DND-41 (cell line): ENCODE results near the gene ASB18.

ENCODE experiments used
- ATAC-seq: fragments of 200-7000 bp; cut with Tn5 transposase; 3 replicates; pipeline ENCODE4 v1.9.1; 2021; ENCODE audit warnings: low read depth; ENCODE audit not compliant: insufficient read depth
- DNase-seq: peaks from one replicate; pipeline ENCODE4 v3.0.0-alpha.2; 2020
- H2AFZ ChIP-seq: 2 replicates; pipeline ENCODE4 v1.6.0; 2012; ENCODE audit warnings: low read depth, low read length
- H3K27ac ChIP-seq: 2 replicates; pipeline ENCODE4 v1.5.1; 2012; ENCODE audit warnings: low read length, inconsistent platforms
- H3K27me3 ChIP-seq: fragments of 200-600 bp; sonication (generic); 2 replicates; pipeline ENCODE4 v1.6.0; 2012; ENCODE audit warnings: low read length, mild to moderate bottlenecking, inconsistent platforms; ENCODE audit not compliant: insufficient read depth, poor library complexity
- H3K36me3 ChIP-seq: 2 replicates; pipeline ENCODE4 v1.5.1; 2012; ENCODE audit warnings: low read length, inconsistent platforms; ENCODE audit not compliant: insufficient read depth
- H3K4me1 ChIP-seq: 2 replicates; pipeline ENCODE4 v1.5.1; 2012; ENCODE audit warnings: mild to moderate bottlenecking, low read length; ENCODE audit not compliant: insufficient read depth
- H3K4me2 ChIP-seq: 2 replicates; pipeline ENCODE4 v1.6.0; 2012; ENCODE audit warnings: mild to moderate bottlenecking, moderate library complexity, low read length, inconsistent platforms; ENCODE audit not compliant: insufficient read depth
- H3K4me3 ChIP-seq, 2 experiments: fragments of 200-600 bp in 1 of 2; shearing (Covaris generic) in 1 of 2; 2 replicates each; pipeline ENCODE4 v1.5.1; 2012 to 2016; ENCODE audit warnings: inconsistent platforms in 2 of 2, low read length in 2 of 2, mild to moderate bottlenecking in 2 of 2, low read depth in 1 of 2, moderate library complexity in 1 of 2
- H3K79me2 ChIP-seq: 2 replicates; pipeline ENCODE4 v1.6.0; 2012; ENCODE audit warnings: low read length, inconsistent platforms; ENCODE audit not compliant: insufficient read depth
- H3K9ac ChIP-seq: 2 replicates; pipeline ENCODE4 v1.6.0; 2012; ENCODE audit warnings: low read depth, mild to moderate bottlenecking, inconsistent platforms, low read length, moderate library complexity
- H3K9me3 ChIP-seq: 2 replicates; pipeline ENCODE4 v1.5.1; 2012; ENCODE audit warnings: low read length, moderate library complexity, mild to moderate bottlenecking, inconsistent platforms; ENCODE audit not compliant: insufficient read depth, severe bottlenecking
- H4K20me1 ChIP-seq: 2 replicates; pipeline ENCODE4 v1.6.0; 2012; ENCODE audit warnings: low read length; ENCODE audit not compliant: insufficient read depth
- EZH2 ChIP-seq: IDR thresholded peaks from 3 replicates; pipeline ENCODE4 v1.6.1; 2012; ENCODE audit warnings: borderline replicate concordance, low read depth, mild to moderate bottlenecking, moderate library complexity, low read length, inconsistent platforms; ENCODE audit not compliant: severe bottlenecking
- TF ChIP-seq, protein P1 (sequence below): IDR thresholded peaks from 2 replicates; pipeline ENCODE4 v1.5.1; 2012; ENCODE audit warnings: borderline replicate concordance, low read length, moderate library complexity, mild to moderate bottlenecking; ENCODE audit not compliant: poor library complexity, severe bottlenecking; ENCODE audit errors: extremely low read depth

The ASB18 gene

DNA sequence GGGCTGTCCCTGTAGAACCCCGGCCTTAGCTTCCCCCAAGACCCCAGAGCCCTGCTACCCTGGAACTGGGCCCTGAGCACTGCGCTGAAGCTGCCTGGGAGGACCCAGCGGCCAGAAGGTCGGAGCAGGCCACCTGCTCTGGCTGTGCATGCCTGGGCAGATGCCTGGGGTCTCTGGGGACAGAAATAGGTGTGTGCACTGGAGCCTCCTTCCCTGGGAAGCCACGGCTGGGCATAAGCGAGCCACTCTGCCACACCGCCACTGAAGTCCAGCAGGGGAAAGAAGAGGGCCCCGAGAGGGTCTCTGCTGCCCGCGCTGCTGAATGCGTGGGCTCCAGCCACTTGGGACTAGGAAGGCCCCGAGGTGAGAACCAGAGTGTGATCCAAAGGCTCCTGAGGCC lies 102.7 kb downstream of the ASB18 start:
- H3K9me3 ChIP-seq, result no peaks in the 10 kb centered on the region
- no peaks in the 10 kb centered on the region for H3K79me2 ChIP-seq
- no peak overlapping the region for H3K9ac ChIP-seq
- DNase-seq (no peak), ATAC-seq (no peak)
- H4K20me1 ChIP-seq, result no peaks in the 10 kb centered on the region; the same call in 1 of the 2 replicates
- H3K4me2 ChIP-seq, result no peak overlapping the region
- no peak for TF ChIP-seq EZH2
- TF ChIP-seq, protein P1, sequence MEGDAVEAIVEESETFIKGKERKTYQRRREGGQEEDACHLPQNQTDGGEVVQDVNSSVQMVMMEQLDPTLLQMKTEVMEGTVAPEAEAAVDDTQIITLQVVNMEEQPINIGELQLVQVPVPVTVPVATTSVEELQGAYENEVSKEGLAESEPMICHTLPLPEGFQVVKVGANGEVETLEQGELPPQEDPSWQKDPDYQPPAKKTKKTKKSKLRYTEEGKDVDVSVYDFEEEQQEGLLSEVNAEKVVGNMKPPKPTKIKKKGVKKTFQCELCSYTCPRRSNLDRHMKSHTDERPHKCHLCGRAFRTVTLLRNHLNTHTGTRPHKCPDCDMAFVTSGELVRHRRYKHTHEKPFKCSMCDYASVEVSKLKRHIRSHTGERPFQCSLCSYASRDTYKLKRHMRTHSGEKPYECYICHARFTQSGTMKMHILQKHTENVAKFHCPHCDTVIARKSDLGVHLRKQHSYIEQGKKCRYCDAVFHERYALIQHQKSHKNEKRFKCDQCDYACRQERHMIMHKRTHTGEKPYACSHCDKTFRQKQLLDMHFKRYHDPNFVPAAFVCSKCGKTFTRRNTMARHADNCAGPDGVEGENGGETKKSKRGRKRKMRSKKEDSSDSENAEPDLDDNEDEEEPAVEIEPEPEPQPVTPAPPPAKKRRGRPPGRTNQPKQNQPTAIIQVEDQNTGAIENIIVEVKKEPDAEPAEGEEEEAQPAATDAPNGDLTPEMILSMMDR, result no peak
- no peaks in the 10 kb centered on the region for H3K27me3 ChIP-seq
- H3K4me3 ChIP-seq, result no peak overlapping the region
- no peaks in the 10 kb centered on the region for H3K36me3 ChIP-seq
- no peak overlapping the region for H2AFZ ChIP-seq
- no peak overlapping the region for H3K27ac ChIP-seq
- H3K4me1 ChIP-seq, result no peaks in the 10 kb centered on the region

DNA sequence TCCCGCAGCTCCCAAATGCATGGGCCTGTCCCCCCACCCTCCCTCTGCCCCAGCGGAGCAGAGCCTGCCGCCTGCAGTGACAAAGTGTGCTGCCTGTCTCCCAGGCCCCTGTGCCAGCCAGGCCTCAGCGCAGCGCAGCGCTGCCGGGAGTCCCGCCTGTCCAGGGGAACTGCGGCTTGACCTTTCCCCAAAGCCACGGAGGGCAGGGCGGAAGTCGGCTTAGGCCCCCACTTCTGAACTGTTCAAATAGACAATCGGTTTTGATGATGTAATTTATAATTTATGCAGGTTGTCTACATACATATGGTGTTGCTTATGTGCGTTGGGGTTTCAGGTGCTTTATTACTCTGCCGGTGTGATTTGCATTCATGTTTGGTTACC lies 103.1 kb downstream of the ASB18 start:
- ATAC-seq (no peak), DNase-seq (no peak)
- H3K27me3 ChIP-seq, result no peaks in the 10 kb centered on the region
- H2AFZ ChIP-seq, result no peak overlapping the region
- no peaks in the 10 kb centered on the region for H3K9me3 ChIP-seq
- no peaks in the 10 kb centered on the region for H3K79me2 ChIP-seq
- H4K20me1 ChIP-seq, result no peaks in the 10 kb centered on the region; the same call in 1 of the 2 replicates
- H3K9ac ChIP-seq, result no peak overlapping the region
- TF ChIP-seq EZH2, result no peak
- TF ChIP-seq, protein P1, result no peak
- H3K36me3 ChIP-seq, result no peaks in the 10 kb centered on the region
- H3K4me2 ChIP-seq, result no peak overlapping the region
- no peak overlapping the region for H3K4me3 ChIP-seq
- no peak overlapping the region for H3K27ac ChIP-seq
- no peaks in the 10 kb centered on the region for H3K4me1 ChIP-seq

DNA sequence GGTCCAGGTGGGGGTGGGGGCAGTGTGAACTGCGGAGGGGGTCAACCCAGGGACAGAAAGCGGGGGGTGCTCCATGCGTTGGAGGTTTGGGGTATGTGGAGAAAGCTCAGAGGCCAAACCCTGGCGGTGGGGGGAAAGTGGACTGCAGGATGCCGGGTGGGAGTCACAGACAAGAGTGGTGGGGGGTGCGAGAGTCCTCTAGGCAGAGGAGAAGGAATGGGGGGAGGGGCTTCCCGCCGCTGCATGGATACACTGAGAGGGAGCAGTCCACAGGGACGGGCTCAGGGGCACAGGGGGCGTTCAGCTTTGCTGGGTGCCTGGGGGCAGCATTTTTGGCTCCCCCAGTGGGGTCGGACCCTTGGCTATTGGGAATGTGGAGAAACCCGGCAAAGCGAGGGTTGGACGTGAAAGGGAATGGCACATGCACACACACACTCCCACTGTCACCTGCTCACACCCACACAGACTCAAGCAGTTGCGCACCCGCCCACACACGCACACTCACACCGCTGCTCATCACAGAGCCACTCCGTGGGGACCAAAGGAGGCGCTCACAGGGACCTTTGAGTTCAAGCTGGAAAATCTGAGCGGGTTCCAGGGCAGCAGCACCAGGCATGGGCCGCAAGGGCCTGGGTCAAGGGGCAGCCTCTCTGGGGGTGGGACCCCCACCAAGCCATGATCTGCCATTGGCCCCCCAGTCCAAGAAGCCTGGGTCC lies 103.7 kb downstream of the ASB18 start:
- Histone ChIP-seq H3K27ac (no peak overlapping the region), H3K79me2 (no peaks in the 10 kb centered on the region), H3K9ac (no peak overlapping the region), H3K4me2 (no peak overlapping the region), H3K36me3 (no peaks in the 10 kb centered on the region), H4K20me1 (no peaks in the 10 kb centered on the region; the same call in 1 of the 2 replicates), H3K4me3 (no peak overlapping the region), H3K4me1 (no peaks in the 10 kb centered on the region), H2AFZ (no peak overlapping the region), H3K9me3 (no peaks in the 10 kb centered on the region), H3K27me3 (no peaks in the 10 kb centered on the region)
- no peak for ATAC-seq
- TF ChIP-seq EZH2, result no peak
- TF ChIP-seq, protein P1, result no peak
- no peak for DNase-seq

DNA sequence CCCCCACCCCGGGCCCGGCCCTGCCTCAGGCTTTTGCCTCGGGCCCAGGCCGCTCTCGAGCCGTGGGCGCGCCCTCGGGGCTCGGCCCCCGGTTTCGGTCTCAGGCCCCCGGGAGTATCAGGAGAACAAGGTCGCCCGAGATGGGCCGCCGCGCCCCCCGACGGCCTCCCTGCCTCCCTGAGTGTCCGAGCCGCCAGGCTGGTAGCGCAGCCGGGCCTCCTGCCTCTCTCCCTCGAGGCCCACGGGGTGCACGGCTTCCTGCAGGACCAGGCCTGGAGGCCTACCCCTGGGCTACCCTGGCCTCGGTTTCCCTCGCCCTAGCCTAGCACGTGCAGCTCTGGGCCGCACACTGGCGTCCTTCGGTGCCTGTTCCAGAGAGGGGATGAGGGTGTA lies 104.4 kb downstream of the ASB18 start:
- Histone ChIP-seq H2AFZ (no peak overlapping the region), H3K4me2 (no peak overlapping the region), H3K9me3 (no peaks in the 10 kb centered on the region), H4K20me1 (no peaks in the 10 kb centered on the region; the same call in 1 of the 2 replicates), H3K9ac (no peak overlapping the region), H3K79me2 (no peaks in the 10 kb centered on the region), H3K4me3 (no peak overlapping the region), H3K27me3 (no peaks in the 10 kb centered on the region), H3K27ac (no peak overlapping the region), H3K36me3 (no peaks in the 10 kb centered on the region), H3K4me1 (no peaks in the 10 kb centered on the region)
- no peak for ATAC-seq
- DNase-seq, result no peak
- TF ChIP-seq, protein P1, result no peak
- no peak for TF ChIP-seq EZH2
